Activated CD8-positive, alpha-beta T cell treated with anti-CD3 and anti-CD28 coated beads, Interleukin-2, amount 10 ng/mL, durations not matched to agents 7 days and 5 days (primary cell): ENCODE measurements around the gene OR2F2. TPM values are rescaled to one million over a fixed set of nuclear protein-coding genes. Genes with fewer than 3 reads are reported as not detected.

Experiments
- ATAC-seq: fragments of 150-1000 bp; cut with Tn5 transposase; one replicate; pipeline ENCODE4 v1.10.0; 2021; ENCODE audit warnings: moderate library complexity
- CTCF ChIA-PET: fragments of 350-600 bp; sonication (Branson Sonifier 250); formaldehyde crosslinking; loops from one replicate; lab custom pipeline; 2021; ENCODE audit warnings: antibody characterized with exemption; lab: Charles Lee
- POLR2A ChIA-PET: fragments of 350-600 bp; sonication (Branson Sonifier 250); formaldehyde crosslinking; loops from one replicate; lab custom pipeline; 2021; ENCODE audit warnings: antibody characterized with exemption; lab: Charles Lee
- DNase-seq: peaks from one replicate; pipeline ENCODE4 v3.0.0-alpha.2; 2020
- H3K27ac Mint-ChIP-seq: one replicate; pipeline ENCODE4 v1.8.0; 2021; ENCODE audit warnings: mild to moderate bottlenecking, mixed read lengths
- H3K27me3 Mint-ChIP-seq: one replicate; pipeline ENCODE4 v1.8.0; 2021; ENCODE audit warnings: low read depth, mixed read lengths
- H3K36me3 Mint-ChIP-seq: one replicate; pipeline ENCODE4 v1.8.0; 2021; ENCODE audit warnings: low read depth, mixed read lengths
- H3K4me1 Mint-ChIP-seq: one replicate; pipeline ENCODE4 v1.8.0; 2021; ENCODE audit warnings: low read depth, mixed read lengths
- H3K4me3 Mint-ChIP-seq: one replicate; pipeline ENCODE4 v1.8.0; 2021; ENCODE audit warnings: mild to moderate bottlenecking, mixed read lengths
- H3K9me3 Mint-ChIP-seq: one replicate; pipeline ENCODE4 v1.8.0; 2022; ENCODE audit warnings: mixed read lengths; ENCODE audit not compliant: insufficient read depth
- total RNA-seq, 2 experiments: library from RNA; stranded (reverse); gene quantifications; one replicate each; pipeline ENCODE4 v1.2.3, GENCODE V29; 2021

The OR2F2 gene
- not detected for total RNA-seq

GRCh38 chr7:143934526-143935325, at the start of gene OR2F2:
TSS of gene OR2F2 (plus strand) at chr7:143935233. CDS start at chr7:143935233, 0 bp downstream.
- Mint-ChIP-seq H3K4me1 (no peaks in the 10 kb centered on the region), H3K36me3 (no peaks in the 10 kb centered on the region), H3K4me3 (no peak within 1 kb of the TSS), H3K27ac (no peak within 1 kb of the TSS), H3K27me3 (peaks cover 4% of the 10 kb centered on the region), H3K9me3 (no peaks in the 10 kb centered on the region)
- ChIA-PET POLR2A (no interaction called here), CTCF (interaction anchor here (0.8 kb wide), 1 partner anchor 10 kb away, joined by 3 read pairs; no protein-coding TSS in a partner anchor)
- no peak for ATAC-seq
- no peak for DNase-seq

- Mint-ChIP-seq H3K9me3 (peaks cover 5% of the 10 kb centered on the region), H3K36me3 (peaks cover 8% of the 10 kb centered on the region), H3K4me3 (no peak overlapping the region), H3K27me3 (peaks cover 22% of the 10 kb centered on the region), H3K27ac (no peak overlapping the region), H3K4me1 (peaks cover 15% of the 10 kb centered on the region)
- ChIA-PET CTCF (interaction anchor here (3.7 kb wide), 1 partner anchor 16 kb away, joined by 14 read pairs; the partner anchor contains the start of gene TCAF1), POLR2A (no interaction called here)
- ATAC-seq (no peak), DNase-seq (no peak)
Observed at GRCh38 chr7:143885951-143886350, 49.1 kb upstream of the OR2F2 start.

- ChIA-PET CTCF (interaction anchor here (0.8 to 3.7 kb wide), 2 partner anchors 10 to 15 kb away, joined by 4 to 14 read pairs; partner anchors contain the start of gene TCAF1), POLR2A (no interaction called here)
- peaks cover 15% of the 10 kb centered on the region for H3K27me3 Mint-ChIP-seq
- peaks cover 11% of the 10 kb centered on the region for H3K36me3 Mint-ChIP-seq
- H3K9me3 Mint-ChIP-seq: peaks cover 5% of the 10 kb centered on the region
- no peak overlapping the region for H3K4me3 Mint-ChIP-seq
- no peak for DNase-seq
- ATAC-seq: no peak
- peaks cover 15% of the 10 kb centered on the region for H3K4me1 Mint-ChIP-seq
- no peak overlapping the region for H3K27ac Mint-ChIP-seq
Observed at GRCh38 chr7:143886826-143887477, 48.1 kb upstream of the OR2F2 start.

- H3K36me3 Mint-ChIP-seq: peaks cover 10% of the 10 kb centered on the region
- peaks cover 5% of the 10 kb centered on the region for H3K9me3 Mint-ChIP-seq
- H3K27ac Mint-ChIP-seq: no peak overlapping the region
- CTCF ChIA-PET: interaction anchor here (3.7 kb wide), 1 partner anchor 12 kb away, joined by 14 read pairs; the partner anchor contains the start of gene TCAF1
- H3K4me1 Mint-ChIP-seq: peaks cover 12% of the 10 kb centered on the region
- peaks cover 3% of the 10 kb centered on the region for H3K27me3 Mint-ChIP-seq
- no peak for DNase-seq
- POLR2A ChIA-PET: no interaction called here
- no peak for ATAC-seq
- H3K4me3 Mint-ChIP-seq: no peak overlapping the region
Observed at GRCh38 chr7:143889068-143889467, 46.0 kb upstream of the OR2F2 start.

- Mint-ChIP-seq H3K36me3 (peaks cover 12% of the 10 kb centered on the region), H3K9me3 (peaks cover 5% of the 10 kb centered on the region), H3K4me1 (peaks cover 7% of the 10 kb centered on the region), H3K27me3 (no peaks in the 10 kb centered on the region), H3K27ac (no peak overlapping the region), H3K4me3 (no peak overlapping the region)
- ChIA-PET CTCF (interaction anchor here (0.9 to 1.3 kb wide), 2 partner anchors 9 to 11 kb away, joined by 3 read pairs; partner anchors contain the start of gene TCAF1), POLR2A (no interaction called here)
- ATAC-seq (no peak), DNase-seq (no peak)
Observed at GRCh38 chr7:143890558-143890957, 44.5 kb upstream of the OR2F2 start.

GRCh38 chr7:143891457-143891856, 43.6 kb upstream of the OR2F2 start:
- Mint-ChIP-seq H3K4me1 (peaks cover 3% of the 10 kb centered on the region), H3K36me3 (peaks cover 12% of the 10 kb centered on the region), H3K27me3 (no peaks in the 10 kb centered on the region), H3K9me3 (peaks cover 5% of the 10 kb centered on the region), H3K27ac (no peak overlapping the region), H3K4me3 (no peak overlapping the region)
- ATAC-seq: no peak
- ChIA-PET POLR2A (no interaction called here), CTCF (interaction anchor here (0.9 to 1.3 kb wide), 2 partner anchors 10 to 237 kb away, joined by 3 to 7 read pairs; partner anchors contain the start of gene TCAF1)
- DNase-seq: no peak

GRCh38 chr7:143892527-143893300, 42.3 kb upstream of the OR2F2 start:
- Mint-ChIP-seq H3K4me1 (peaks cover 3% of the 10 kb centered on the region), H3K36me3 (peaks cover 10% of the 10 kb centered on the region), H3K27ac (no peak overlapping the region), H3K27me3 (no peaks in the 10 kb centered on the region), H3K4me3 (no peak overlapping the region), H3K9me3 (peaks cover 5% of the 10 kb centered on the region)
- POLR2A ChIA-PET: interaction anchor here (0.8 kb wide), 1 partner anchor 9 kb away, joined by 6 read pairs; the partner anchor contains the start of gene TCAF1
- CTCF ChIA-PET: interaction anchor here (0.9 to 2.1 kb wide), 5 partner anchors 9 to 235 kb away, joined by 3 to 14 read pairs (median 7); partner anchors contain the start of gene TCAF1
- peak; percentile 46 for DNase-seq
- peak; percentile 84 for ATAC-seq

- ChIA-PET CTCF (interaction anchor here (0.9 kb wide), 1 partner anchor 10 kb away, joined by 4 read pairs; no protein-coding TSS in a partner anchor), POLR2A (no interaction called here)
- Mint-ChIP-seq H3K27ac (no peak overlapping the region), H3K4me1 (peaks cover 22% of the 10 kb centered on the region), H3K9me3 (no peaks in the 10 kb centered on the region), H3K27me3 (no peaks in the 10 kb centered on the region), H3K4me3 (no peak overlapping the region), H3K36me3 (peaks cover 5% of the 10 kb centered on the region)
- no peak for ATAC-seq
- no peak for DNase-seq
Observed at GRCh38 chr7:143896667-143897066, 38.4 kb upstream of the OR2F2 start.

GRCh38 chr7:143898810-143899209, 36.2 kb upstream of the OR2F2 start:
- ATAC-seq (no peak), DNase-seq (no peak)
- ChIA-PET CTCF (interaction anchor here (1.4 to 1.6 kb wide), 2 partner anchors 9 to 229 kb away, joined by 3 to 6 read pairs; no protein-coding TSS in a partner anchor), POLR2A (no interaction called here)
- peaks cover 2% of the 10 kb centered on the region for H3K36me3 Mint-ChIP-seq
- no peak overlapping the region for H3K27ac Mint-ChIP-seq
- H3K4me1 Mint-ChIP-seq: peaks cover 21% of the 10 kb centered on the region
- no peaks in the 10 kb centered on the region for H3K27me3 Mint-ChIP-seq
- no peak overlapping the region for H3K4me3 Mint-ChIP-seq
- no peaks in the 10 kb centered on the region for H3K9me3 Mint-ChIP-seq

GRCh38 chr7:143900230-143900766, 34.7 kb upstream of the OR2F2 start:
- H3K27me3 Mint-ChIP-seq: no peaks in the 10 kb centered on the region
- ChIA-PET CTCF (interaction anchor here (1.4 to 2.7 kb wide), 6 partner anchors 7 to 228 kb away, joined by 3 to 21 read pairs (median 11); no protein-coding TSS in a partner anchor), POLR2A (no interaction called here)
- DNase-seq (no peak), ATAC-seq (no peak)
- peaks cover 21% of the 10 kb centered on the region for H3K4me1 Mint-ChIP-seq
- H3K9me3 Mint-ChIP-seq: no peaks in the 10 kb centered on the region
- no peaks in the 10 kb centered on the region for H3K36me3 Mint-ChIP-seq
- peak overlapping the region; percentile 91 for H3K4me3 Mint-ChIP-seq
- peak overlapping the region; percentile 6 for H3K27ac Mint-ChIP-seq

GRCh38 chr7:143901332-143901667, 33.7 kb upstream of the OR2F2 start:
- no peaks in the 10 kb centered on the region for H3K9me3 Mint-ChIP-seq
- peak overlapping the region; percentile 91 for H3K4me3 Mint-ChIP-seq
- ChIA-PET POLR2A (interaction anchor here (0.9 to 1.9 kb wide), 3 partner anchors 8 to 19 kb away, joined by 3 to 6 read pairs (median 4); no protein-coding TSS in a partner anchor), CTCF (interaction anchor here (1.0 to 2.7 kb wide), 14 partner anchors 8 to 235 kb away, joined by 3 to 21 read pairs (median 6); no protein-coding TSS in a partner anchor)
- DNase-seq (no peak), ATAC-seq (no peak)
- no peaks in the 10 kb centered on the region for H3K27me3 Mint-ChIP-seq
- peak overlapping the region; percentile 84 for H3K27ac Mint-ChIP-seq
- no peaks in the 10 kb centered on the region for H3K36me3 Mint-ChIP-seq
- peaks cover 21% of the 10 kb centered on the region for H3K4me1 Mint-ChIP-seq
